ENCODE data around the gene MAP7D1.

DNA sequence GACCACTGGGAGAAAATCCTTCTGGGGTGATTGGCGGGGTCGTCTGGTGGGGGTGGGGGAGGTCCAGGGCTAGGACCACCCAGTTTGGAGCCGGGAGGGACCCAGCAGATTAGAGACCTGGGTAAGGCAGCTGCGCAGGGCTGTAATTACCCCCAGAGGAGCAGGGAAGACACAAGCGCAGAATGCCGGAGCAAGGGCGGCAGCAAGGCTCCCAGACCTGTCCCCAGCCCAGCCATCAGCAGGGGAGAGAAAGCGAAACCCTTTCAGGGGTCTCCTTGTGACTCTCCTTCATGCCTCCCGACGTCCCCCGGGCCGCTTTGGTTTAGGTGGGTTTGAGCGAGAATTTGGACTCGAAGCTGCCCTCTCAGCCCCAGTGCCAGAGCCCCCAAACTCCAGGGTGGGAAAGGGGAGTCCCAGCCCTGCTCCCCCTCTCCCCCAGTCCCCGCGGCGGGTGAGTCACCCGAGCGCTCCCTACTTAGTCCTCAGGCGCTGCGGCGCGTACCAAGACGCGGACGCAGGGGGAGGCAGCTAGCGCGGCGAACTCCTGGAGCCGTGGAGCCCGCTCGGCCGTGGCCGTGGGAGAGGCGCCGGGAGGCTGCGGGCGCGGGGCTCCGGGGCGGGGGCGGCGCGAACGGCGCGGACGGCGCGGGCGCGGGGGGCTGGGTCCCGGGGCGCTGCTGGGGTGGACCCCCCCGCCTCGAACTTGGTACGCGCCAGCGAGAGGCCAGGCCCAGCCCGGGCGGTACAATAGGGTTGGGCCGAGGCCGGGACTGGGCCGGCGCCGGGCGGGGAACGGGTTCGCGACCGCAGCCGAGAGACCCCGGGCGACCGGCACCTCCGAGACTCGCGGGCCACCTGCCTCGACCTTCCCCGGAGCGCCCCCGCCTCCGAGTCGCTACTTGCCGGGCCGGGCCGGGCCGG, at the start of gene MAP7D1:
- TF ChIP-seq, protein P1, sequence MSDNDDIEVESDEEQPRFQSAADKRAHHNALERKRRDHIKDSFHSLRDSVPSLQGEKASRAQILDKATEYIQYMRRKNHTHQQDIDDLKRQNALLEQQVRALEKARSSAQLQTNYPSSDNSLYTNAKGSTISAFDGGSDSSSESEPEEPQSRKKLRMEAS (IDR thresholded peaks at IDR 0.05; ENCODE audit: low read depth, low read length), result no peak
- TF ChIP-seq, protein P2, sequence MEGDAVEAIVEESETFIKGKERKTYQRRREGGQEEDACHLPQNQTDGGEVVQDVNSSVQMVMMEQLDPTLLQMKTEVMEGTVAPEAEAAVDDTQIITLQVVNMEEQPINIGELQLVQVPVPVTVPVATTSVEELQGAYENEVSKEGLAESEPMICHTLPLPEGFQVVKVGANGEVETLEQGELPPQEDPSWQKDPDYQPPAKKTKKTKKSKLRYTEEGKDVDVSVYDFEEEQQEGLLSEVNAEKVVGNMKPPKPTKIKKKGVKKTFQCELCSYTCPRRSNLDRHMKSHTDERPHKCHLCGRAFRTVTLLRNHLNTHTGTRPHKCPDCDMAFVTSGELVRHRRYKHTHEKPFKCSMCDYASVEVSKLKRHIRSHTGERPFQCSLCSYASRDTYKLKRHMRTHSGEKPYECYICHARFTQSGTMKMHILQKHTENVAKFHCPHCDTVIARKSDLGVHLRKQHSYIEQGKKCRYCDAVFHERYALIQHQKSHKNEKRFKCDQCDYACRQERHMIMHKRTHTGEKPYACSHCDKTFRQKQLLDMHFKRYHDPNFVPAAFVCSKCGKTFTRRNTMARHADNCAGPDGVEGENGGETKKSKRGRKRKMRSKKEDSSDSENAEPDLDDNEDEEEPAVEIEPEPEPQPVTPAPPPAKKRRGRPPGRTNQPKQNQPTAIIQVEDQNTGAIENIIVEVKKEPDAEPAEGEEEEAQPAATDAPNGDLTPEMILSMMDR (IDR thresholded peaks at IDR 0.05; ENCODE audit: low read depth, low read length), result no peak
- TF ChIP-seq POLR2A (IDR thresholded peaks at IDR 0.05; ENCODE audit: extremely low read depth, insufficient read length), result peak; percentile 34
- 0 out of 2 replicates have a peak, but pooled peaks have one; percentile 1 for TF ChIP-seq MYC (IDR thresholded peaks at IDR 0.05; ENCODE audit: low read depth, low read length)
